Measurements from ENCODE around the gene KIAA1217. TPM values are rescaled to one million over a fixed set of nuclear protein-coding genes. Genes with fewer than 3 reads are reported as not detected.

KIAA1217 gene
- total RNA-seq, 1 experiment from 2014 or later: 7.8 TPM

DNA sequence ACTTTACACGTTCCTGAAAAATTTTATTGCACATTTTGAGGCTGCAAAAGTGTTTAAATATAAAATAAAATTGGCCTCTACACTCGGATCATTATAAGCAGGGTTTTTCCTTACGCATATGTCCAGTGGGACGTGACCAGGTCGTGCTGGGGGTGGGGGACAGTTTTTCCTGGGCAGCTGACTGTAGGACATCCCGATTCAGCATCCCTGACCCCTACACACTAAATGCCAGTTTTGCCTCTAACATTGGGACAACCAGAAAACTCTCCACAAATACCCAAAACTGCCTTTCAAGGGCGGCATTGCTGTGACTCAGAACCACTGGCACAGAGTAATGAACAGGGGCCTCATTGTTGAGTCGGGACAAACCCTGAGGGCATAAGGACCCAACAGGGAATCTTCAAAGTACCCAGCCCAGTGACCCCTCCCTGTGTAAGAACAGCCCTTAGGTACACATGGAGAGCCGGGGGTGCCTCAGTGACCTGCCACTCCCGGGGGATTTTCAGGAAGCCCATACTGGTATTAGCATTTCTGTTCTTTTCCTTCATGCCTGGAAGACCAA lies 344.2 kb downstream of the KIAA1217 start:
- POLR2A ChIA-PET: no interaction called here
- TF ChIP-seq CBX3 (IDR thresholded peaks at IDR 0.05; ENCODE audit: low read depth): no peak
- TF ChIP-seq, protein P1, sequence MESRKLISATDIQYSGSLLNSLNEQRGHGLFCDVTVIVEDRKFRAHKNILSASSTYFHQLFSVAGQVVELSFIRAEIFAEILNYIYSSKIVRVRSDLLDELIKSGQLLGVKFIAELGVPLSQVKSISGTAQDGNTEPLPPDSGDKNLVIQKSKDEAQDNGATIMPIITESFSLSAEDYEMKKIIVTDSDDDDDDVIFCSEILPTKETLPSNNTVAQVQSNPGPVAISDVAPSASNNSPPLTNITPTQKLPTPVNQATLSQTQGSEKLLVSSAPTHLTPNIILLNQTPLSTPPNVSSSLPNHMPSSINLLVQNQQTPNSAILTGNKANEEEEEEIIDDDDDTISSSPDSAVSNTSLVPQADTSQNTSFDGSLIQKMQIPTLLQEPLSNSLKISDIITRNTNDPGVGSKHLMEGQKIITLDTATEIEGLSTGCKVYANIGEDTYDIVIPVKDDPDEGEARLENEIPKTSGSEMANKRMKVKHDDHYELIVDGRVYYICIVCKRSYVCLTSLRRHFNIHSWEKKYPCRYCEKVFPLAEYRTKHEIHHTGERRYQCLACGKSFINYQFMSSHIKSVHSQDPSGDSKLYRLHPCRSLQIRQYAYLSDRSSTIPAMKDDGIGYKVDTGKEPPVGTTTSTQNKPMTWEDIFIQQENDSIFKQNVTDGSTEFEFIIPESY (IDR thresholded peaks at IDR 0.05; ENCODE audit: extremely low read depth, insufficient replicate concordance, low read length): no peak
- TF ChIP-seq, protein P2, sequence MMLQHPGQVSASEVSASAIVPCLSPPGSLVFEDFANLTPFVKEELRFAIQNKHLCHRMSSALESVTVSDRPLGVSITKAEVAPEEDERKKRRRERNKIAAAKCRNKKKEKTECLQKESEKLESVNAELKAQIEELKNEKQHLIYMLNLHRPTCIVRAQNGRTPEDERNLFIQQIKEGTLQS (IDR thresholded peaks at IDR 0.05): no peak
- H3K4me2 ChIP-seq (ENCODE audit: low read length): peak overlapping the region; percentile 67
- no peaks in the 10 kb centered on the region for H3K79me2 ChIP-seq (ENCODE audit: insufficient read depth, low read length)
- no peak for ATAC-seq
- no peaks in the 10 kb centered on the region for H3K36me3 ChIP-seq (ENCODE audit: control insufficient read depth in 1 of 2, insufficient read depth in 2 of 2, low read length in 2 of 2)
- CTCF ChIA-PET: interaction anchor here (1.0 to 1.1 kb wide), 2 partner anchors 11 to 558 kb away, joined by 3 to 4 read pairs; no protein-coding TSS in a partner anchor
- H3K4me3 ChIP-seq (replicated peaks in 1 of 2; ENCODE audit: low read depth in 1 of 2, low read length in 2 of 2): no peak overlapping the region
- DNase-seq (ENCODE audit: low read depth, low spot score): no peak
- RAD21 ChIA-PET (ENCODE audit: low non-redundant PET in 1 of 2, low total read pairs in 2 of 2, uncharacterized antibody in 2 of 2, unreplicated experiment in 2 of 2): no interaction called here
- H2AFZ ChIP-seq (ENCODE audit: low read depth, low read length, poor library complexity, severe bottlenecking): peak overlapping the region; percentile 96
- H4K20me1 ChIP-seq (ENCODE audit: insufficient read depth): no peaks in the 10 kb centered on the region
- H3K27me3 ChIP-seq (ENCODE audit: insufficient read depth, low read length): no peaks in the 10 kb centered on the region
- no peaks in the 10 kb centered on the region for H3K9me3 ChIP-seq (ENCODE audit: control insufficient read depth in 1 of 2, insufficient read depth in 1 of 2, low read depth in 1 of 2, low read length in 2 of 2)
- intact Hi-C loops (cut with micrococcal nuclease): loop anchor here (10.0 kb wide), 1 partner anchor 1038 kb away; no protein-coding TSS in a partner anchor
- H3K9me2 ChIP-seq (ENCODE audit: insufficient read depth): no peaks in the 10 kb centered on the region
- no peak overlapping the region for H3K27ac ChIP-seq (ENCODE audit: low read depth, low read length)
- no peak overlapping the region for H3K9ac ChIP-seq (ENCODE audit: low read length)
- peaks cover 4 to 20% of the 10 kb centered on the region in 2 experiments; a peak in 3 of 4 replicates for H3K4me1 ChIP-seq (ENCODE audit: control insufficient read depth in 1 of 2, insufficient read depth in 2 of 2, low read length in 2 of 2)
- no TSS peak for BruUV-seq (replicated peaks)

DNA sequence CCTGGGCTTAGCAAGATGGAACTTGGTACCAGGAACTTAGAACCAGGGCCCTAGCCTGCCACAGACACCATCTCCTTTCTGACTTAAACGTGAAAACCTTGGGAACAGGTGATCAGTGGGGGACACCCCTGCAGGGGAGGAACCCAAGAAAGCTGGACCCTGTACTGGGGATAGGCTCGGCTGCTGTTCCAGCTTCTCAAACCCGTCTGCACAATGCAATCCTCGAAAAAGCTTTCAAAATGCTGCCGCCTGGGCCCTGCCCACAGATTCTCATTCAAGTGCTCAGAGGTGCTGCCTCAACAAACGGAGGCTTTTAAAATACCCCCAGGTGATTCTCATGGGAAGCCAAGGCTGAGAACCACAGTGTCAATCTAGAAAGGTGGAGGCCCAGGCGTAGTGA lies 345.1 kb downstream of the KIAA1217 start:
- intact Hi-C loops (cut with micrococcal nuclease): loop anchor here (10.0 kb wide), 1 partner anchor 1039 kb away; no protein-coding TSS in a partner anchor
- no peak overlapping the region for H3K4me3 ChIP-seq (replicated peaks in 1 of 2; ENCODE audit: low read depth in 1 of 2, low read length in 2 of 2)
- no peak for TF ChIP-seq SIN3A (IDR thresholded peaks at IDR 0.05; ENCODE audit: low read depth)
- no peak for TF ChIP-seq EGR1 (IDR thresholded peaks at IDR 0.05; ENCODE audit: low read depth)
- no peak for TF ChIP-seq RAD21 (IDR thresholded peaks at IDR 0.05; ENCODE audit: low read depth)
- TF ChIP-seq ZFX (IDR thresholded peaks at IDR 0.05): no peak
- TF ChIP-seq, protein P3, sequence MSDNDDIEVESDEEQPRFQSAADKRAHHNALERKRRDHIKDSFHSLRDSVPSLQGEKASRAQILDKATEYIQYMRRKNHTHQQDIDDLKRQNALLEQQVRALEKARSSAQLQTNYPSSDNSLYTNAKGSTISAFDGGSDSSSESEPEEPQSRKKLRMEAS (IDR thresholded peaks at IDR 0.05): no peak
- no peak for TF ChIP-seq EZH2phosphoT487 (IDR thresholded peaks at IDR 0.05; ENCODE audit: borderline replicate concordance)
- TF ChIP-seq, protein P4, sequence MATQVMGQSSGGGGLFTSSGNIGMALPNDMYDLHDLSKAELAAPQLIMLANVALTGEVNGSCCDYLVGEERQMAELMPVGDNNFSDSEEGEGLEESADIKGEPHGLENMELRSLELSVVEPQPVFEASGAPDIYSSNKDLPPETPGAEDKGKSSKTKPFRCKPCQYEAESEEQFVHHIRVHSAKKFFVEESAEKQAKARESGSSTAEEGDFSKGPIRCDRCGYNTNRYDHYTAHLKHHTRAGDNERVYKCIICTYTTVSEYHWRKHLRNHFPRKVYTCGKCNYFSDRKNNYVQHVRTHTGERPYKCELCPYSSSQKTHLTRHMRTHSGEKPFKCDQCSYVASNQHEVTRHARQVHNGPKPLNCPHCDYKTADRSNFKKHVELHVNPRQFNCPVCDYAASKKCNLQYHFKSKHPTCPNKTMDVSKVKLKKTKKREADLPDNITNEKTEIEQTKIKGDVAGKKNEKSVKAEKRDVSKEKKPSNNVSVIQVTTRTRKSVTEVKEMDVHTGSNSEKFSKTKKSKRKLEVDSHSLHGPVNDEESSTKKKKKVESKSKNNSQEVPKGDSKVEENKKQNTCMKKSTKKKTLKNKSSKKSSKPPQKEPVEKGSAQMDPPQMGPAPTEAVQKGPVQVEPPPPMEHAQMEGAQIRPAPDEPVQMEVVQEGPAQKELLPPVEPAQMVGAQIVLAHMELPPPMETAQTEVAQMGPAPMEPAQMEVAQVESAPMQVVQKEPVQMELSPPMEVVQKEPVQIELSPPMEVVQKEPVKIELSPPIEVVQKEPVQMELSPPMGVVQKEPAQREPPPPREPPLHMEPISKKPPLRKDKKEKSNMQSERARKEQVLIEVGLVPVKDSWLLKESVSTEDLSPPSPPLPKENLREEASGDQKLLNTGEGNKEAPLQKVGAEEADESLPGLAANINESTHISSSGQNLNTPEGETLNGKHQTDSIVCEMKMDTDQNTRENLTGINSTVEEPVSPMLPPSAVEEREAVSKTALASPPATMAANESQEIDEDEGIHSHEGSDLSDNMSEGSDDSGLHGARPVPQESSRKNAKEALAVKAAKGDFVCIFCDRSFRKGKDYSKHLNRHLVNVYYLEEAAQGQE (IDR thresholded peaks at IDR 0.05; ENCODE audit: low read depth): no peak
- TF ChIP-seq, protein P1 (IDR thresholded peaks at IDR 0.05; ENCODE audit: extremely low read depth, insufficient replicate concordance, low read length): no peak

More for the DNA sequence above, 345.1 kb downstream of the KIAA1217 start:
- H3K9me2 ChIP-seq (ENCODE audit: insufficient read depth): no peaks in the 10 kb centered on the region
- ChIA-PET RAD21 (ENCODE audit: low non-redundant PET in 1 of 2, low total read pairs in 2 of 2, uncharacterized antibody in 2 of 2, unreplicated experiment in 2 of 2) (no interaction called here), POLR2A (no interaction called here), CTCF (interaction anchor here (0.9 kb wide), 1 partner anchor 64 kb away, joined by 3 read pairs; no protein-coding TSS in a partner anchor)
- H4K20me1 ChIP-seq (ENCODE audit: insufficient read depth): no peaks in the 10 kb centered on the region
- ATAC-seq: no peak
- H3K9ac ChIP-seq (ENCODE audit: low read length): no peak overlapping the region
- BruUV-seq (replicated peaks): no TSS peak
- H3K79me2 ChIP-seq (ENCODE audit: insufficient read depth, low read length): no peaks in the 10 kb centered on the region
- peaks cover 4 to 20% of the 10 kb centered on the region in 2 experiments; a peak in 3 of 4 replicates for H3K4me1 ChIP-seq (ENCODE audit: control insufficient read depth in 1 of 2, insufficient read depth in 2 of 2, low read length in 2 of 2)
- H3K27ac ChIP-seq (ENCODE audit: low read depth, low read length): no peak overlapping the region
- no peaks in the 10 kb centered on the region for H3K27me3 ChIP-seq (ENCODE audit: insufficient read depth, low read length)
- no peak overlapping the region for H3K4me2 ChIP-seq (ENCODE audit: low read length)
- H3K36me3 ChIP-seq (ENCODE audit: control insufficient read depth in 1 of 2, insufficient read depth in 2 of 2, low read length in 2 of 2): no peaks in the 10 kb centered on the region
- no peak for DNase-seq (ENCODE audit: low read depth, low spot score)
- H2AFZ ChIP-seq (ENCODE audit: low read depth, low read length, poor library complexity, severe bottlenecking): no peak overlapping the region
- H3K9me3 ChIP-seq (ENCODE audit: control insufficient read depth in 1 of 2, insufficient read depth in 1 of 2, low read depth in 1 of 2, low read length in 2 of 2): no peaks in the 10 kb centered on the region
